ENCODE results near the gene COL12A1.
"Not testable (repeated sequence)": the region's sequence is repeated elsewhere in the genome, so short reads cannot be mapped to it uniquely, and the experiment has no call there.

The COL12A1 gene

DNA sequence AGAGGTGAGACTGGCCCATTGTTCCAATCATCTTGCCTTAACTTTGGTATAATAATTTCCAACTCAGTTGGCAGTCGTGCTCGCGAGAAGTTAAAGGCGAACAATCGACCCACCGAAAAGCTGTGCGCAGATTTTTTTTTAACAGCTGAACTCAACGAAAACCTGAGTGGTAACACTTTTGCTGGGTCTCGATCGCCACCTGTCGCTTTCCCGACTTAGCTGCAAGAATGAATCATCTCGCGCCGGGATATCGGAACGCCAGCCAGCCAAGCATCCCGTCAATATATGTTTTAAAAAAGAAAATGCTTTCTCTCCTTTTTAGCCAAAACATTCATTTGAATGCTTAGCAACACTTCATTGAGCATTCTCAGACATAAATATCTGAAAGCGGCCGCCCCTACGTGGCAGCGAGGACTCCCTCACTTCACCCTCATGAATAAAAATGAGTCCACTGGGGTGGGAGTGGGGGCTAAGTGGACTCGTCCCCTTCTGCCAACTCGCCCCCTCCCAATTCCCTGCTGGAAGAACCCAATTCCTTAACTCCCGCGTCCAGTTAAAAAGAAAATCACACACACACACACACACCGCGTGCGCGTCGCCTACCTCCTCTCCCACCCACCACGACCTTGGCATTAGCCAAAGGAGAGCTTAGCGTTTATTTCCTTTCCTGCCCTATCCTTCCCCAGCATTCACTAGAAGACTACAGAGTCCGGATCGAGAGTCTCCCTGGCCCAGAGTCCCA is 1.5 kb downstream of the COL12A1 start:
- H3K4me1 Mint-ChIP-seq: peaks cover 65% of the 10 kb centered on the region
- H3K9me3 Mint-ChIP-seq: no peaks in the 10 kb centered on the region
- peak overlapping the region; percentile 79 to 82 for H3K4me3 Mint-ChIP-seq
- peaks cover 85% of the 10 kb centered on the region for H3K27me3 Mint-ChIP-seq
- no peak overlapping the region for H3K27ac Mint-ChIP-seq
- ATAC-seq (no peak), DNase-seq (peak; percentile 30 to 42)

DNA sequence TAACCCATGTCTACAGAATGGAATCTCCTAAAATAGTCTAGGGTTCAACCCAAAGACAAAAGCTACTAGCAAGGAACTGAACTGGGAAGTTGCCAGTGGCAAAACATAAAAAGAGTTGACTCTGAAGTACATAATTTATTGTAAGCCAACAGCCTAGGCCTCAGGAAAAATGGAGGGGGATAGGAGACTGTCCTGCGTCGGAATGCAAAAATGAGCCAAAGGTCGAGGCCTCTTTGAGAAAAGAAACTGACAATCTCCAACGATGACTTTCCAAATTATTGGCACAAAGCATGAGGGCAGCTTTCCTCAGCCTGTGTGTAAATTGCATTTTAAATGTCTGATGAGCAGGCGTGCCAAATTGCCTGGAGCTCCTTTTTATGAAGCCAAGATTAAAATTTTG is 2.1 kb downstream of the COL12A1 start:
- H3K4me1 Mint-ChIP-seq: peaks cover 59% of the 10 kb centered on the region
- H3K27me3 Mint-ChIP-seq: peaks cover 79% of the 10 kb centered on the region
- no peaks in the 10 kb centered on the region for H3K9me3 Mint-ChIP-seq
- ATAC-seq: no peak
- no peak overlapping the region for H3K27ac Mint-ChIP-seq
- H3K4me3 Mint-ChIP-seq: no peak overlapping the region
- no peak for DNase-seq

DNA sequence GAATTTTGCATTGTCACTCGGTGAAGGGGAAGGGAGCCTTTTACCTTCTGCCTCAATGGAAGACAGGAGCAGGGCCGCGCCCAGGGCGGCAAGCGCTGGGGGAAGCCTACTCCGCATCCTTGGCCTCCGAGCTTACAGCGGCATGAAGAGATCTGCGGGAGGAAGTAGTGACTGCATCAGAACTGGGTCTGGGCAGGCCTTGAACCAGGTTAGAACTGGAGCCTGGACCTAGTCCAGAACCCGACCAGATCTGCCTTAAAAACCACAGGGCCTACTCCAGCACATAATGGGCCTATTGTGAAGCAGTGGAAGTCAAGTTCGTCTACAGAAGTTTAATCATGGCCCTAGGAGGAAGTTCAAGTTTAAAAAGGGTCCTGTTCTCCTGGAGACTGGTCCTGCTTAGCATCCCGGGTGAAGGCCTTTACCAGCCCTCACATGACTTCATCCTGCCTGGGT is 3.1 kb downstream of the COL12A1 start:
- no peak overlapping the region for H3K27ac Mint-ChIP-seq
- peaks cover 69% of the 10 kb centered on the region for H3K27me3 Mint-ChIP-seq
- H3K9me3 Mint-ChIP-seq: no peaks in the 10 kb centered on the region
- H3K4me3 Mint-ChIP-seq: peak overlapping the region in 1 of 2 donors; percentile 57
- no peak for ATAC-seq
- no peak for DNase-seq
- peaks cover 49% of the 10 kb centered on the region for H3K4me1 Mint-ChIP-seq

DNA sequence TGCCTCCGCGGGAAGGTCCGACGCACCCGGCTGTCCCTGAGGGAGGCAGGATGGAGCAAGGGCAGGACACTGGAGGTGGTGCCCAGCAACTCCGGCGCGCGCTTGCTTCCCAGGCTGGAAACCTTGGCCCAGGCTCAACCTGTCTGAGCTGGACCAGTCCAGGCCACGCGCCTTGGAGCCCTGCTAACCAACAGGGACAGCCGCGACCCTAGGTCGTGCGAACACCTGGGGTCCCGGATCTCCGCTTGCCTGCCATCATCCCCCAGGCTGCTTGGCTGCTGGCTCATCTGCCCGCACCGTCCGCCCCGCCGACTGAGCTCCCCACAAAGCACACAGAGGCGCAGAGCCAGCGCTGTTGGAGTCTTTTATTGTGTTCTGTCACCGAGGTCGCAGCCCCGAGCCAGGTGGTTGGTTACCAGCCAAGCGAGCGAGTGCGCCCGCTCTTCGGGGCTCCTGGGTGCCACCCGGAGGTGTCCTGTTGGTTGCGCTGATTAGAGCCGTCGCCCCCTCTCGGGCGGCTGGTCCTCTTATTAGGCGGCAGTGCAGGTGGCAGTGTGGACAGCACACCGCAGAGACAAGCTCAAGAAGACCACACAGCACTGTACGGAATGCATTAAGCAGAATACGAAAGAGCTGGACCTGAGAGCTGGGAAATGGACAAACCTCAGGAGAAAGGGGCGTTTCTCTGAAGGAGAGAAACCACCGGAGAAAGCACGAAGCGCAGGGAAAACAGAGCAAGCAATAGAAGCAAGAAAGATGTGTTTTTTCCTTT is 3.8 kb downstream of the COL12A1 start:
- Mint-ChIP-seq H3K9me3 (no peaks in the 10 kb centered on the region), H3K4me3 (peak overlapping the region; percentile 30 to 57), H3K27ac (no peak overlapping the region), H3K27me3 (peaks cover 62% of the 10 kb centered on the region), H3K4me1 (peaks cover 43% of the 10 kb centered on the region)
- ATAC-seq (peak; percentile 47), DNase-seq (peak in 1 of 2 donors; percentile 10)

DNA sequence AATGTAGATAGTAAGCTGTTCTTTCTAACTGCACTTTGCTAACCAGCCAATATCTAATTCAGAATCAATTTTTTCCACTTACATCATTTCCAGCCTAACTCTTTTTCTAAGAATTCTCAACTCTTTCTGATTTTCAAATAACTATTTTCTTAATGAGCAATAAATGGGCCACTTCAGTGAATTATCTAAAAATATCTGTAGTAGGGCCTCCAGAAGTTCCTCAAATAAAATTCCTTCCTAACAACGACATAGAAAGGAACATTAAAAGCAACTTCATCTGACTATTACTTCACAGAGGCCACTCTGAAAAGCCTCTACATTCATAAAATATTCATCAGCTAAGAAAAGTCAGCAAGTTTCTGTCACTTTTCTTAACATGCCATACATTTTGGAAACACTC is 4.8 kb downstream of the COL12A1 start:
- Mint-ChIP-seq H3K27me3 (peaks cover 52% of the 10 kb centered on the region), H3K4me3 (no peak overlapping the region), H3K9me3 (no peaks in the 10 kb centered on the region), H3K27ac (no peak overlapping the region), H3K4me1 (peaks cover 32% of the 10 kb centered on the region)
- ATAC-seq (no peak), DNase-seq (no peak)

DNA sequence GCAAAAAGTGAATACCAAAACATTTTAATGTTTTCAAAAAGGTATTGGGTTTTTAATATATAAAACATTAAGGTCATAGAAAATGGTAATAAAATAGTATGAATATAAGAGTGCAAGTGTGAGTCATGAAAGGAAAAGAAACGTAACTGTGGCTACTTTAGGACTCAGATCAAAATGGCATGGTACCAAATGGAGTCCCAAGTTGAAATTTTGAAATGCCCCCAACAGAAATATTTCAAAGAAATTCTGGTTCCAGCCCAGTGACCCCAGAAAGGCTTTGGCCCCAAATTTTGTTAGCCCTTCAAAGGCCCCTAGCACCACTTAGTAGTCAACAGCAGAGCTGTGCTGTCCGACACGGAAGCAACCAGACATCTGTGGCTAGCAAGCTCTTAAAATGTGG is 6.0 kb downstream of the COL12A1 start:
- Mint-ChIP-seq H3K4me3 (no peak overlapping the region), H3K27ac (no peak overlapping the region), H3K4me1 (peaks cover 21% of the 10 kb centered on the region), H3K27me3 (peaks cover 40% of the 10 kb centered on the region), H3K9me3 (no peaks in the 10 kb centered on the region)
- ATAC-seq (no peak), DNase-seq (no peak)

DNA sequence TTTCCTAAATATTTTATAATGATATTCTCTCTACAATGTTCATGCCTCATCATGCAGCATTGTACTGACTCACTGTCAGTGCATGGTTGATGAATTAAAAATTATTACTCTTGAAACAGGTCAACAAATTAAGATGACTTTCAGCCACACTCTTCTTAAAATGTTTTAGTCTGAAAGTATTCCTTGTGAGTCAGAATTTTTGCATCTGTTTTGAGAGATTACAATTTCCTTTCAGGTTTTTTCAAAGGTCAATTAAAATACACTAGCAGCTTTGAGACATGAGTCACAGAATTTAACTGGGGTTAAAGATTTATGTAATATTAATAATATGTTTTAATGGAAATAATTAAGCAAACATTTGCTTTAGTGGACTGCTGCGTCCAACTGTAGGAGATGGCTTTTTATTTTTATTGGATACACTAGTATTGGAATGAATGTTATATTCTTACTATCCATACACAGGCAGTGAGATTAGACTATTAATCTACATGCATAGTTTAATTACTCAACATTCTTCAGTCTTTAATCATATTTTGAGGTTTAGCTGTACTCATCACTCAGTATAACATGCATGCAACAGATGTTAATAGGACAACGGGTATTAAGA is 9.7 kb downstream of the COL12A1 start:
- Mint-ChIP-seq H3K4me1 (no peaks in the 10 kb centered on the region), H3K27me3 (peaks cover 3% of the 10 kb centered on the region), H3K9me3 (no peaks in the 10 kb centered on the region), H3K4me3 (no peak overlapping the region), H3K27ac (no peak overlapping the region)
- ATAC-seq (no peak), DNase-seq (no peak)

DNA sequence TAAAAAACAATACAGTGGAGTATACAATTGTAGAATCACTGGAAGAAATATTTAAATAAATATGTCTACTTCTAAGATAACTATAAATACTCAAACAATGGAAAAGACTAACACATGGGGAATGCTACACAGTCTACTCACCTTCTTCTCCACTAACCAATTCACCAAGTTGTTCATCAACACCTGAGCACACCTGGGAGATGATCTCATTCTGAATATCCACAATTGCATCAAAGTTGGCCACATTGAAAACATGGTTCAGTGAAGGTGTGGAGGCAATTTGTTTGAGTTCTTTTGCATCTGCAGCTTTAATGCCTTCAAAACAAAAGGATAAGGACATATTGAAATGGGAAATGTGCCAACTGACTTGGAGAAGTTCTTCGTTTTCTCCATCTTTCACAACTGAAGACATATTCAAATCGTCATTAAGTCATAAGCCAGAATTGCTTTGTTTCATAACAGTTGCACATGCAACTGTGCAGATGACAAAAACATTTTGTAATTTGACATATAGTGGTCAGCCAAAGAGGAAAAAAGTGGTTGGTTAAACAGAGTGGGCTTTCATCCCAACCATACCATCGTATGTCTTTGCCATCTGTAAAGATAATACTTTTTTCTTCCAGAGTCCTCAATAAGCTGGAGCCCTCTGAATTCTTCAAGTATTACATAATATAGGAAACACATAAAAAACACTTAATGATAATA is 17.5 kb downstream of the COL12A1 start:
- Mint-ChIP-seq H3K4me1 (no peaks in the 10 kb centered on the region), H3K27ac (no peak overlapping the region), H3K27me3 (peaks cover 23% of the 10 kb centered on the region), H3K4me3 (no peak overlapping the region), H3K9me3 (peaks cover 0 to 10% of the 10 kb centered on the region in 2 donors)
- DNase-seq: no peak
- ATAC-seq: no peak

DNA sequence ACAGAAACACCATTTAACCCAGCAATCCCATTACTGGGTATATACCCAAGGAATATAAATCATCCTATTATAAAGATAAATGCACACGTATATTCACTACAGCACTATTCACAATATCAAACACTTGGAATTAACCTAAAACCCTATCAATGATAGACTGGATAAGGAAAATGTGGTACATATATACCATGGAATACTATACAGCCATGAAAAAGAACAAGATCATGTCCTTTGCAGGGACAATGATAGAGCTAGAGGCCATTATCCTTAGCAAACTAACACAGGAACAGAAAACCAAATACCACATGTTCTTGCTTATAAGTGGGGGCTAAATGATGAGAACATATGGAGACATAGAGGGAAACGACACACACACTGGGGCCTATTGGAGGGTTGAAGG is 19.3 kb downstream of the COL12A1 start:
- H3K9me3 Mint-ChIP-seq, H3K4me1 Mint-ChIP-seq, H3K4me3 Mint-ChIP-seq, ATAC-seq, H3K27ac Mint-ChIP-seq, DNase-seq: not testable (repeated sequence)
- peaks cover 23% of the 10 kb centered on the region for H3K27me3 Mint-ChIP-seq

DNA sequence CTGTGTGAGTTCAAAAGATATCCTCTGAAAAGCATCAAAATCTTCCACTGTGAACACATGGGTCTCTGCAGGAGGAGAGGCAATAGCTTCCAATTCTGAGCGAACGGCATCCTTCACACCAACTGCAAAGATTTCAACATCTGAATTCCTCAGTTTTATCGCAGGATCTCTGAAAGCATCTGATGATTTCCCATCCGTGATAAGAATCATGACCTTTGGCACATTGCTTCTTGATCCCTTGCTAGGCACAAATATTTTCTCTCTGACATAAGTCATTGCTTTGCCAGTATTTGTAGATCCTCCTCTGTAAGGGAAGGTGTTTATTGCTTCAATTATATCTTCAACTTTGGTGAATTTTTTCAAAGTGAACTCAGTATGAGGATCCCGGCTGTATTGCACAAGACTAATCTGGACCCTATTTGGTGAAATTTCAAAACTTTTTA is 22.7 kb downstream of the COL12A1 start:
- Mint-ChIP-seq H3K27ac (no peak overlapping the region), H3K4me3 (no peak overlapping the region), H3K9me3 (peaks cover 0 to 10% of the 10 kb centered on the region in 2 donors), H3K27me3 (peaks cover 23% of the 10 kb centered on the region), H3K4me1 (no peaks in the 10 kb centered on the region)
- DNase-seq: no peak
- ATAC-seq: no peak

DNA sequence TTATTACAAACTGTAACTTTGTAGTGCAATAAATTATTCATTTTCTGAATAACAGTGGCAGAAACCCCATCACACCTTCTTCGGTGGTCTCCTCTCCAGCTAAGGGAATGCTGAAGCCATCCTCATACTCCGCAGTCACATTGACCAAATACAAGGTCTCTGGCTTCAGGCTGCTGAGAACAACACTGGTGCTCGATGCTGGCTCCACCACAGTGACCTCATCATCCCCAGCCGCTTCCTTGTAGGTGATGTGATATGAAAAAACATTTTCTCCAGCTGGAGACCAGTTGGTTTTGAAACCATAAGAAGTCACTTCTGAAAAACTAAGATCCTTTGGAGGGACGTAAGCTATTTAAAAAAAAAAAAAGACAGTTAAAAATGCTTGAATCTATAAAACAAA is 25.0 kb downstream of the COL12A1 start:
- DNase-seq: no peak
- no peak for ATAC-seq
- H3K4me1 Mint-ChIP-seq: no peaks in the 10 kb centered on the region

DNA sequence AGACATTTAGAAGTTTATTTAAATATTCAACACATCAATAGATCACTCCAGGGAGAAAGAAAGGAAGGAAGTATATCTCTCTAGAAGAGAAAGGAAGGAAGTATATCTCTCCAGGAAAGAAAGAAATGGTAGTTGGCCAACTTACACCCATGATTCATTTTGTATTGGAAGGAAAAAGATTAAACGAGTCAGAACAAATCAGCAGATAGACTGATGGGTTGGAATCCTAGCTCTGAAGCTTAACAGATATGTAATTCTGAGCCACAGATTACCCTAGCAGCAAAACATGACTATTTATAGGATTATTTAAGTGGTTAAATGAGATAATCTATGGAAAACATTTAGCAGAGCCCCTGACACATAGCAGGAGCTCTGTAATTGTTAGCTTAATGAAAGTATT is 27.1 kb downstream of the COL12A1 start:
- no peak for ATAC-seq
- H3K27ac Mint-ChIP-seq: no peak overlapping the region
- H3K27me3 Mint-ChIP-seq: peaks cover 21% of the 10 kb centered on the region
- H3K9me3 Mint-ChIP-seq: no peaks in the 10 kb centered on the region
- no peaks in the 10 kb centered on the region for H3K4me1 Mint-ChIP-seq
- no peak for DNase-seq
- H3K4me3 Mint-ChIP-seq: no peak overlapping the region

More for the DNA sequence above, 25.0 kb downstream of the COL12A1 start:
- Mint-ChIP-seq H3K27ac (no peak overlapping the region), H3K4me3 (no peak overlapping the region), H3K27me3 (peaks cover 29% of the 10 kb centered on the region), H3K9me3 (no peaks in the 10 kb centered on the region)

DNA sequence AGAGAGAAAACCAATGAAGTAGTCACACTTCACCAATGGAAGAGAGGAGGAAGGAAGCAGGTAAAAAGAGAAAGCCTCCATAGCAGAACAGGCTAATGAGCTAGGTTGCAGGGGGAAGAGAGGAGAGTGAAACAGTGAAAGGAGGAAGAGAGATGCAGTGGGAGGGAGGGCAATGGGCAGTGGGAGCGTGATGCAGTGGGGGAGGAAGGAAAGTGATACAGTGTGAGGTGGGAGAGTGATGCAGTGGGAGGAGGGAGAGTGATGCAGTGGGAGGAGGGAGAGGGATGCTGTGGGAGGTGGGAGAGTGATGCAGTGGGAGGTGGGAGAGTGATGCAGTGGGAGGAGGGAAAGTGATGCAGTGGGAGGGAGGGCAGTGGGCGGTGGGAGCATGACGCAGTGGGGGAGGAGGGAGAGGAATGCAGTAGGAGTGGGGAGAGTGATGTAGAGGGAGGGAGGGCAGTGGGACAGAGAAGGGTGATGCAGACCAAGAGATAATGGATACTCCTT is 29.7 kb downstream of the COL12A1 start:
- no peak overlapping the region for H3K4me3 Mint-ChIP-seq
- H3K27ac Mint-ChIP-seq: no peak overlapping the region
- no peaks in the 10 kb centered on the region for H3K4me1 Mint-ChIP-seq
- H3K27me3 Mint-ChIP-seq: peaks cover 21% of the 10 kb centered on the region
- H3K9me3 Mint-ChIP-seq: no peaks in the 10 kb centered on the region
- DNase-seq: no peak
- ATAC-seq: no peak

DNA sequence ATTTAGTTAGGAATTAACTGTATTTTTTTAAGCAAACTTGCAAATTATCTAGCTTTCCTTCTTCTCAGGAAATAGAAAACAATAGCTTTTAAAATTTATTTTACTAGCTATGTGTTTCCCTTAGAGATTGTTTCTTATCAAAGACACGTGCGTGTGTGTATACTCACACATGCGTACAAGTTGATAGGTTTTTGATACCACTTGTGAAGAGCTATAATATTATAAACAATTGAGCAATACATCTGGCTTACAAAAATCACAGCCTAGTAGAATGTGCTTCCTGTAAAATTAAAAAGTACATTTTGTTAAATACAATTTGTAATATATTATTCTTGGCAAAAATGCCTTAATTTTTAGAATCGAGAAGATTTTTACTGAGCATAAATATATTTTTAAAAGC is 33.9 kb downstream of the COL12A1 start:
- H3K9me3 Mint-ChIP-seq: no peaks in the 10 kb centered on the region
- H3K27ac Mint-ChIP-seq: no peak overlapping the region
- ATAC-seq (no peak), DNase-seq (no peak)
- H3K27me3 Mint-ChIP-seq: peaks cover 29% of the 10 kb centered on the region
- H3K4me1 Mint-ChIP-seq: no peaks in the 10 kb centered on the region
- H3K4me3 Mint-ChIP-seq: no peak overlapping the region

DNA sequence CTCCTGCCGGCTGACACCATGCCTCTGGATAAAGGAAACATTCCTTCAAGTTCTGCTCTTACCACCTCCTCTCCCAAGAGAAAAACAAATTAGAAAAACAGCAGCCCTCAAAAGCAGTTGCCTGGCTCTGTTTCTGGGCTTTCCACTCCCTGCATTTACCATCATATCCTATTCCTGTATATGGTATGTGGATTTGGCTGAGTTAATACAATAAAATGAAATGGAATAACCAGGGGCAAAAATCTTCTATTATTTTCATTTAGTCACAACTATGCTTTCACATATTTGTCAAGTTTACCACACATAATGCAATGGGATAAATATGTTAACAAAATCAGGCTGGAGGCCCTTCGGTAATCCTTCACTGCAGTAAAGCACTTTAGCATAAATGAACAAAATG is 34.3 kb downstream of the COL12A1 start:
- no peak for DNase-seq
- no peak for ATAC-seq
- Mint-ChIP-seq H3K27ac (no peak overlapping the region), H3K4me3 (no peak overlapping the region), H3K9me3 (no peaks in the 10 kb centered on the region), H3K4me1 (no peaks in the 10 kb centered on the region), H3K27me3 (peaks cover 29% of the 10 kb centered on the region)
